HEK293T (cell line): Measurements from ENCODE around the gene MAGI2.

Experiments used
- CTCF ChIA-PET: fragments of 350-600 bp; formaldehyde crosslinking; extraction: SDS; loops from one replicate; lab custom pipeline; 2021; ENCODE audit warnings: antibody characterized with exemption, inconsistent platforms; lab: Yijun Ruan, JAX
- POLR2A ChIA-PET: fragments of 350-600 bp; formaldehyde crosslinking; extraction: SDS; loops from one replicate; lab custom pipeline; 2020; ENCODE audit warnings: antibody characterized with exemption, inconsistent platforms; lab: Yijun Ruan, JAX
- DNase-seq: peaks from one replicate; pipeline ENCODE4 v3.0.0; 2012; ENCODE audit warnings: mixed read lengths; ENCODE audit errors: extremely low spot score
- BHLHE40 ChIP-seq: fragments of 450-650 bp; IDR thresholded peaks from 2 replicates; pipeline ENCODE4 v1.6.1; 2016; ENCODE audit warnings: mild to moderate bottlenecking, moderate library complexity, borderline replicate concordance
- CTBP1 ChIP-seq: fragments of 450-650 bp; IDR thresholded peaks from 2 replicates; pipeline ENCODE4 v1.6.1; 2016; ENCODE audit warnings: borderline replicate concordance
- ELF4 ChIP-seq: fragments of 450-650 bp; IDR thresholded peaks from 2 replicates; pipeline ENCODE4 v1.6.1; 2017; ENCODE audit warnings: antibody characterized with exemption
- FOXA1 ChIP-seq: fragments of 450-650 bp; IDR thresholded peaks from 2 replicates; pipeline ENCODE4 v1.6.1; 2016; ENCODE audit warnings: mild to moderate bottlenecking
- FOXK2 ChIP-seq: fragments of 450-650 bp; IDR thresholded peaks from 2 replicates; pipeline ENCODE4 v1.6.1; 2016; ENCODE audit warnings: mild to moderate bottlenecking
- FOXM1 ChIP-seq: fragments of 450-650 bp; IDR thresholded peaks from 2 replicates; pipeline ENCODE4 v1.6.1; 2017; ENCODE audit warnings: mild to moderate bottlenecking, borderline replicate concordance
- HDGF ChIP-seq: fragments of 450-650 bp; IDR thresholded peaks from 2 replicates; pipeline ENCODE4 v1.6.1; 2017; ENCODE audit warnings: antibody characterized with exemption, borderline replicate concordance
- L3MBTL2 ChIP-seq: fragments of 450-650 bp; conservative IDR thresholded peaks from 2 replicates; pipeline ENCODE4 v1.6.1; 2016; ENCODE audit warnings: mild to moderate bottlenecking
- LEF1 ChIP-seq: fragments of 450-650 bp; IDR thresholded peaks from 2 replicates; pipeline ENCODE4 v1.6.1; 2017; ENCODE audit warnings: mild to moderate bottlenecking, borderline replicate concordance
- NFRKB ChIP-seq: fragments of 450-650 bp; IDR thresholded peaks from 2 replicates; pipeline ENCODE4 v1.6.1; 2016; ENCODE audit warnings: mild to moderate bottlenecking, moderate library complexity
- SP1 ChIP-seq: fragments of 450-650 bp; IDR thresholded peaks from 2 replicates; pipeline ENCODE4 v1.6.1; 2017
- SUZ12 ChIP-seq: fragments of 450-650 bp; IDR thresholded peaks from 2 replicates; pipeline ENCODE4 v1.6.1; 2016; ENCODE audit warnings: mild to moderate bottlenecking
- TARDBP ChIP-seq: fragments of 450-650 bp; IDR thresholded peaks from 2 replicates; pipeline ENCODE4 v1.6.1; 2016
- ZNF384 ChIP-seq: fragments of 450-650 bp; IDR thresholded peaks from 2 replicates; pipeline ENCODE4 v1.6.1; 2016
- TF ChIP-seq, protein P1 (sequence below): fragments of 450-650 bp; IDR thresholded peaks from 2 replicates; pipeline ENCODE4 v1.6.1; 2016

Gene MAGI2

DNA sequence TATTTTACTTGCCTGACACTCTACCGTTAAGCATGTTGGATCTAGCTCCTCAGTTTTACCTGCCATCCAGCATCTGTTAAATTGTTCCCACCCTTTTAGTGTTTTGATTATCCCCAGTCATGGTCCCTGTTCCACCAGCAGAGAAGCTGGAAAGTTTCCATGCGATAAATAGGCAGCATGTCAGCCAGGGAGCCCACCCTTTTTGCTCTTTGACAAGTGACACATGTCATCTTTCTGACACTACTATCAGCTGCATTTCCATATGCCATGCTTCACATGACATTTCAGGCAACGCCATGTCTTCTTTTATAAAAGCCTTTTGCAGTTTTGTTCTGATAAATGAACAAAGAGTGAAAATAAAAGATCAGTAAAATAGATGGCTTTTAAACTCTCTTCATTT lies 310.8 kb downstream of the MAGI2 start:
- CTCF ChIA-PET: no interaction called here
- no peak for DNase-seq
- POLR2A ChIA-PET: no interaction called here
- no peak for TF ChIP-seq FOXM1
- no peak for TF ChIP-seq SP1
- TF ChIP-seq BHLHE40: no peak
- TF ChIP-seq FOXK2: no peak

DNA sequence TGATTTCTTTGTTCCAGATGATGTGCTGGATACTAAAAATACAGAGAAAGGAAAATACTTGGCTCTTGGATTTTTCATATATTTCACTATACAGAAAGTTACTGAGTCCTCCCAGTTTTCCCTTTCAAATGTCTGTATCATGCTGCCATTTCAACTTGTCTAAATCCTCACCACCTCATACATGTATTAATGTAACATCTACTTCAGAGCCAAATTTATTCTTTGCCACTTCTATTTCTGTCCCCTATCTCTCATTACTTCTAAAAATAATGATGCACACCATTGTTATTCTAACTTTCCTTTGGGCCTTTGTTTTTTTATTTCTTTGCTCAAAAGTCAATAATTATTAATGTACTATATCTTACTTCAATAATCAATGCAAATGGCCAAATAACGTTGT lies 312.2 kb downstream of the MAGI2 start:
- TF ChIP-seq FOXA1 (no peak), ZNF384 (no peak), ELF4 (no peak), CTBP1 (no peak), FOXM1 (no peak), BHLHE40 (no peak), TARDBP (no peak), SUZ12 (no peak), L3MBTL2 (no peak), LEF1 (no peak), SP1 (no peak), HDGF (no peak), FOXK2 (no peak), NFRKB (no peak)
- TF ChIP-seq, protein P1, sequence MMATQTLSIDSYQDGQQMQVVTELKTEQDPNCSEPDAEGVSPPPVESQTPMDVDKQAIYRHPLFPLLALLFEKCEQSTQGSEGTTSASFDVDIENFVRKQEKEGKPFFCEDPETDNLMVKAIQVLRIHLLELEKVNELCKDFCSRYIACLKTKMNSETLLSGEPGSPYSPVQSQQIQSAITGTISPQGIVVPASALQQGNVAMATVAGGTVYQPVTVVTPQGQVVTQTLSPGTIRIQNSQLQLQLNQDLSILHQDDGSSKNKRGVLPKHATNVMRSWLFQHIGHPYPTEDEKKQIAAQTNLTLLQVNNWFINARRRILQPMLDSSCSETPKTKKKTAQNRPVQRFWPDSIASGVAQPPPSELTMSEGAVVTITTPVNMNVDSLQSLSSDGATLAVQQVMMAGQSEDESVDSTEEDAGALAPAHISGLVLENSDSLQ: no peak
- POLR2A ChIA-PET: no interaction called here
- CTCF ChIA-PET: no interaction called here
- no peak for DNase-seq

DNA sequence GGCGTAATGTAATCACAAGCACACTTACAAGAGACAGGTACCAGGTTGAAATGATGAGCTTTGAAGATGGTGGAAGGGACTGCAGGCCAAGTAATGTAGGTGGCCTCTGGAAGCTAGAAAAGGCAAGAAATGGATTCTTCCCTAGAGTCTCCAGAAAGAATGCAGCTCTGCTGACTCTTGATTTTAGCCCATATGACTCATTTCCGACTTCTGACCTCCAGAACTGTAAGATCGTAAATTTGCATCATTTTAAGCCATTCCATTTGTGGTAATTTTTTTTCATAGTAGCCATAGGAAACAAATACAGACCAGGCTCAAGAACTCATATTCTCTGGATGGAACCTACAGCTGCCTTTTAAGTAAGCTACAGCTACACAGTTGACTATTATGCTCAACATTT lies 315.5 kb downstream of the MAGI2 start:
- TF ChIP-seq FOXA1 (no peak), L3MBTL2 (no peak), HDGF (no peak), LEF1 (no peak), CTBP1 (no peak), ZNF384 (no peak), TARDBP (no peak), ELF4 (no peak), NFRKB (no peak), FOXK2 (no peak), FOXM1 (no peak)

DNA sequence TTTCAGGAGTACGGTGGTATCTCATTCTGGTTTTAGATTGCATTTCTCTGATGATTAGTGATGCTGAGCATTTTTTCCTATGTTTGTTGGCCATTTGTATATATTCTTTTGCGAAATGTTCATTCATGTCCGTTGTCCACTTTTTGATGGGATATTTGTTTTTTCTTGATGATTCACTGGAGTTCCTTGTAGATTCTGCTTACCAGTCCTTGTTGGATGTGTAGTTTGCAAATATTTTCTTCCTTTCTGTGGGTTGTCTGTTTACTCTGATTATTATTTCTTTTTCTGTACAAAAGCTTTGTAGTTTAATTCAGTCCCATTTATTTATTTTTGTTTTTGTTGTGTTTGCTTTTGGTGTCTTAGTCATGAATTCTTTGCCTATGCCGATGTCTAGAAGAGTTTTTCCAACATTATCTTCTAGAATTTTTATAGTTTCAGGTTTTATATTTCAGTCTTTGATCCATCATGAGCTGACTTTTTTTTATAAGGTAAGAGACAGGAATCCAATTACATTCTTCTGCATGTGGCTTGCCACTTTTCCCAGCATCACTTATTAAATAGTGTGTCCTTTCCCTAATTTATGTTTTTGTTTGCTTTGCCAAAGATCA lies 320.5 kb downstream of the MAGI2 start:
- CTCF ChIA-PET: no interaction called here
- POLR2A ChIA-PET: no interaction called here
- DNase-seq: no peak
- no peak for TF ChIP-seq HDGF
- no peak for TF ChIP-seq L3MBTL2
- no peak for TF ChIP-seq SP1

More for the DNA sequence above, 315.5 kb downstream of the MAGI2 start:
- POLR2A ChIA-PET: no interaction called here
- CTCF ChIA-PET: no interaction called here
- DNase-seq: no peak

DNA sequence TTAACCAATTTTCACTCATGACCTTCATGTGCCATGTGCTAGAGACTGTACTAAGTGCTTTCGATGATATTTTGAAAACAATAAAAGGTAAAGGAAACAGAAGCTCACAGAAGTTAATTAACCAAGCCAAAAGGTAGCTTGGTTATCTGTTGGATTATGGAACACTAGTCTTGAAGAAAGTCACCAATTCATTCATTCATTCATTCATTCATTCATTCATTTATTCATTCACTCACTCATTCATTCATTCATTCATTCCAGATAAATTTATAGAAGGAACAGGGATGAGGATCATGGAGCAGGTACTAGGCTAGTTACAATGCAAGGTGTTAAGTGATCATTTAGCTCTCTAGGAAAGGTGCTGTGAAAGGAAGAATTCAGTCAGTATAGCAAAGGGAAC lies 322.8 kb downstream of the MAGI2 start:
- TF ChIP-seq L3MBTL2: no peak
- no peak for TF ChIP-seq HDGF
- TF ChIP-seq BHLHE40: no peak
- TF ChIP-seq FOXK2: no peak
- TF ChIP-seq NFRKB: no peak
- no peak for DNase-seq
- ChIA-PET POLR2A (no interaction called here), CTCF (no interaction called here)

DNA sequence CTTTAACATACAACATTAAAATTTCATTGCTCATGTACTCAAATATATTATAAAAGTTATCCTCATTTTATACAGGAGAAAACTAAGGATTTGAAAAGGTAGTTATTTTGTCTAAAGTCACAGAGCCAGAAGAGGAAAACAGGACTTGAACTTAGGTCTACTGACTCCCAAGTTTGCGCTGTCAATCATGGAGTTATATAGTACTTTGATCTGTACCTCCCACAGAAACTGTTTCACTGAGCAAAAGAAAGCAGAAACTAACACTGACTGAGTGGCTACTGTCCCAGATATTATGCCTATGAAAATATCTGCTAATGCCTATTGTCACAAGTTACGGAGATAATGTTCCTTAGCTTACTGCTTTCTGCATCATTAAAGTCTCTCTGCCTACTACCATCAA lies 329.1 kb downstream of the MAGI2 start:
- no peak for DNase-seq
- CTCF ChIA-PET: interaction anchor here (0.6 kb wide), 1 partner anchor 103 kb away, joined by 3 read pairs; no protein-coding TSS in a partner anchor
- POLR2A ChIA-PET: no interaction called here
- no peak for TF ChIP-seq SP1
- TF ChIP-seq, protein P1: peak; percentile 35; the same call in 1 of the 2 replicates

DNA sequence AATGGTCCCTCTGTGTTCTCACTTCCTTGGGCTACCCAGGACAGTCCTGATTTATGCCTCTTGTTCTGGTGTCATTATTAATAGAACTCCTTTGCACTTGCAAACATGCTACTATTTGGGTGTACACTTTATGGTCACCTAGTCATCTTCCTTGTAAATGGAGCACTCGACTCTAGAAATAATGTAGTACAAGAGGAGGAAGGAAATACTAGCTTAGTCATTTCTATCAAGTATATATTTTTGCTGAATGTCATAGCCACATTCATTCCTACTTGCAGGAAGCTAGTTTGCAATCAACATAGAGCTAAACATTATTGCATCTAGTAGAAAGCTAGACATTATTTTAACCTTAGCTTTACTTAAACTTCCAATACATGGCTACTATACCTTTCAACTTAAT lies 335.3 kb downstream of the MAGI2 start:
- CTCF ChIA-PET: no interaction called here
- no peak for DNase-seq
- POLR2A ChIA-PET: no interaction called here
- TF ChIP-seq SUZ12: no peak
- TF ChIP-seq, protein P1: no peak

DNA sequence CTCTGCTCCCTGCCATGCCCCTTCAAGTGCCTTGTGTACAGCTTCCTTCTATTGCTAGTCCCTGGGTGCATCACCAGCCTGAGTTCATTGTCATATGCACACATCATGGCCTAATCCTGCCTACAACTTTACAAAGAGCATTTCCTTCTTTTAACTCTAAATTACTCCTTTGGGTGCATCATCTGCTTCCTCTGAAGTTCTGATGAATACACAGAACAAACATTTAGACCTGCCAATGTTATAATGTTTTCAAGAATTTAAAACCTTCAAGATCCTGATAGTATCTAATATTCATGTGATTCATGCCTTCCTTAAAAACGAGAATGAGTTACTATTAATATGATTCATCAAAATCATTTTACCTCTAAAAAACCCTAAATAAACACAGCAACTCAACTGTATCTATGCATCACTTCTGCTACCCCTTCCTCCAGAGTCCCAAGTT lies 357.1 kb downstream of the MAGI2 start:
- TF ChIP-seq, protein P1: no peak
- no peak for TF ChIP-seq ZNF384
- no peak for TF ChIP-seq FOXK2
- no peak for TF ChIP-seq SUZ12
- no peak for TF ChIP-seq FOXM1
- TF ChIP-seq HDGF: no peak
- no peak for TF ChIP-seq CTBP1
- TF ChIP-seq TARDBP: no peak
- no peak for TF ChIP-seq NFRKB
- TF ChIP-seq SP1: no peak
- TF ChIP-seq L3MBTL2: no peak
- no peak for TF ChIP-seq ELF4
- no peak for TF ChIP-seq BHLHE40
- TF ChIP-seq LEF1: no peak
- POLR2A ChIA-PET: no interaction called here

More for the DNA sequence above, 357.1 kb downstream of the MAGI2 start:
- no peak for DNase-seq
- CTCF ChIA-PET: no interaction called here
